T-cell (primary cell): Measurements from ENCODE around the gene RPS27L. TPM values are rescaled to one million over a fixed set of nuclear protein-coding genes. Genes with fewer than 3 reads are reported as not detected.

Experiments
- ATAC-seq, 4 experiments: fragments of 200-7000 bp in 3 of 4; fragments of 150-1000 bp in 1 of 4; cut with Tn5 transposase; replicated peaks in 1 of 4; 1 replicate in 3 of 4; 2 replicates in 1 of 4; pipeline ENCODE4 v1.10.0; 2021; ENCODE audit warnings: moderate library complexity in 3 of 4, mild to moderate bottlenecking in 2 of 4, moderate number of reproducible peaks in 1 of 4
- CTCF ChIA-PET, 2 donors: fragments of 300-600 bp; sonication (Branson Sonifier 250); formaldehyde crosslinking; loops; one replicate each; lab custom pipeline; 2022; ENCODE audit warnings: antibody characterized with exemption in 2 of 2; lab: Charles Lee
- POLR2A ChIA-PET, 2 donors: fragments of 300-600 bp; sonication (Branson Sonifier 250); formaldehyde crosslinking; loops; one replicate each; lab custom pipeline; 2022; ENCODE audit warnings: antibody characterized with exemption in 2 of 2; lab: Charles Lee
- DNase-seq, 35 experiments: peaks; one replicate each; pipeline versions ENCODE4 v3.0.0 to v3.0.0-alpha.2; 2013 to 2023
- H3K27ac ChIP-seq: one replicate; pipeline ENCODE4 v1.5.1; 2013; ENCODE audit warnings: low read length
- H3K27me3 ChIP-seq, 2 experiments: replicated peaks in 1 of 2; 1 replicate in 1 of 2; 2 replicates in 1 of 2; pipeline versions ENCODE4 v1.6.1 to v1.7.0; 2013; ENCODE audit warnings: low read length in 1 of 2, mixed read lengths in 1 of 2; ENCODE audit not compliant: control insufficient read depth in 2 of 2, insufficient read depth in 2 of 2; ENCODE audit errors: extremely low read depth in 1 of 2
- H3K36me3 ChIP-seq, 2 donors: 1 replicate in 1 of 2; 2 replicates in 1 of 2; pipeline versions ENCODE4 v1.6.1 to v1.7.0; 2013; ENCODE audit warnings: low read length in 1 of 2; ENCODE audit not compliant: control insufficient read depth in 2 of 2, insufficient read depth in 1 of 2; ENCODE audit errors: extremely low read depth in 1 of 2
- H3K4me1 ChIP-seq, 2 experiments: 1 replicate in 1 of 2; 2 replicates in 1 of 2; pipeline versions ENCODE4 v1.6.1 to v1.7.0; 2013; ENCODE audit warnings: low read length in 2 of 2, mixed read lengths in 1 of 2; ENCODE audit not compliant: insufficient read depth in 2 of 2, control insufficient read depth in 1 of 2; ENCODE audit errors: extremely low read depth in 1 of 2
- H3K4me3 ChIP-seq, 2 donors: 1 replicate in 1 of 2; 2 replicates in 1 of 2; pipeline versions ENCODE4 v1.5.1 to v1.7.0; 2013; ENCODE audit warnings: mild to moderate bottlenecking in 2 of 2, low read length in 1 of 2, moderate library complexity in 1 of 2; ENCODE audit not compliant: control insufficient read depth in 1 of 2; ENCODE audit errors: extremely low read depth in 1 of 2
- H3K9me3 ChIP-seq: 2 replicates; pipeline ENCODE4 v1.7.0; 2013
- H3K27ac Mint-ChIP-seq, 2 donors: one replicate each; pipeline ENCODE4 v1.8.0; 2020 to 2021; ENCODE audit warnings: mild to moderate bottlenecking in 2 of 2, mixed read lengths in 2 of 2
- H3K27me3 Mint-ChIP-seq, 2 donors: one replicate each; pipeline ENCODE4 v1.8.0; 2021 to 2022; ENCODE audit warnings: mixed read lengths in 2 of 2
- H3K36me3 Mint-ChIP-seq: one replicate; pipeline ENCODE4 v1.8.0; 2021; ENCODE audit warnings: mixed read lengths
- H3K4me1 Mint-ChIP-seq, 3 donors: one replicate each; pipeline ENCODE4 v1.8.0; 2020 to 2022; ENCODE audit warnings: mixed read lengths in 3 of 3, mild to moderate bottlenecking in 1 of 3
- H3K4me3 Mint-ChIP-seq, 3 donors: one replicate each; pipeline ENCODE4 v1.8.0; 2020 to 2022; ENCODE audit warnings: mild to moderate bottlenecking in 3 of 3, mixed read lengths in 3 of 3, moderate library complexity in 3 of 3
- H3K9me3 Mint-ChIP-seq, 3 donors: one replicate each; pipeline ENCODE4 v1.8.0; 2020 to 2022; ENCODE audit warnings: mixed read lengths in 3 of 3
- WGBS: methylation state at CpG from one replicate; pipeline ENCODE4 v1.1.5; 2013; ENCODE audit warnings: missing lambda C conversion rate; ENCODE audit not compliant: insufficient coverage; 5-methylcytosine and 5-hydroxymethylcytosine counted together
- total RNA-seq, 35 experiments: library from RNA in 6 of 35; stranded (reverse) in 6 of 35; fragments of 120-200 nt in 1 of 35; gene quantifications; one replicate each; pipeline versions ENCODE4 v1.2.1 to v1.2.4 and lab custom pipeline; 2013 to 2026

RPS27L gene
- 100 to 1,000 TPM in 3 of 5 donors, 10 to 100 TPM in 2; 48.3 to 123 (median 106) TPM for total RNA-seq
- 77.8 TPM for total RNA-seq (2013)
- total RNA-seq (lab: John Stamatoyannopoulos, UW): 17.2 to 86.9 (median 50.7) reads per million in 29 experiments

GRCh38 chr15:63157118-63157843 is at the start of gene RPS27L:
Gene RPS27L, minus strand, starts transcription at chr15:63157477. Its CDS starts 72 bp downstream, at chr15:63157405.
- ChIA-PET POLR2A (interaction anchor here (0.8 to 1.7 kb wide), 6 partner anchors 9 to 121 kb away, joined by 3 to 8 read pairs (median 3); no protein-coding TSS in a partner anchor), CTCF (interaction anchor here in 1 of 2 donors (0.6 to 1.7 kb wide), 6 partner anchors 26 to 121 kb away, joined by 3 to 6 read pairs (median 3); no protein-coding TSS in a partner anchor)
- peak within 1 kb of the TSS; percentile 99 for H3K27ac Mint-ChIP-seq
- H3K36me3 ChIP-seq: peaks cover 0 to 12% of the 10 kb centered on the region in 2 donors
- peak within 1 kb of the TSS; percentile 76 for H3K27ac ChIP-seq
- no peaks in the 10 kb centered on the region for H3K9me3 Mint-ChIP-seq
- WGBS: 0% methylated on average over 53 of the region's 60 CpGs
- peak within 1 kb of the TSS; percentile 85 to 92 for H3K4me3 ChIP-seq
- peak within 1 kb of the TSS; percentile 97 to 100 (median 100) for H3K4me3 Mint-ChIP-seq
- no peaks in the 10 kb centered on the region for H3K27me3 Mint-ChIP-seq
- H3K4me1 ChIP-seq: peaks cover 9 to 11% of the 10 kb centered on the region in 2 experiments
- DNase-seq (peak; percentile 73 to 91 (median 86)), ATAC-seq (peak; percentile 98 to 99 (median 98))
- no peaks in the 10 kb centered on the region for H3K27me3 ChIP-seq
- peaks cover 17 to 29% (median 22%) of the 10 kb centered on the region in 3 donors for H3K4me1 Mint-ChIP-seq
- H3K36me3 Mint-ChIP-seq: peaks cover 9% of the 10 kb centered on the region
- no peaks in the 10 kb centered on the region for H3K9me3 ChIP-seq

GRCh38 chr15:63206079-63206478 is 48.8 kb upstream of the RPS27L start:
- Histone ChIP-seq H3K27me3 (no peaks in the 10 kb centered on the region), H3K4me3 (no peak overlapping the region), H3K27ac (no peak overlapping the region), H3K4me1 (peaks cover 47 to 57% of the 10 kb centered on the region in 2 experiments), H3K36me3 (peaks cover 0 to 15% of the 10 kb centered on the region in 2 donors), H3K9me3 (no peaks in the 10 kb centered on the region)
- DNase-seq: no peak
- no CpG with 5 or more reads among the region's 2 CpGs for WGBS
- CTCF ChIA-PET: interaction anchor here in 1 of 2 donors (0.6 kb wide), 1 partner anchor 9 kb away, joined by 3 read pairs; no protein-coding TSS in a partner anchor
- Mint-ChIP-seq H3K27me3 (no peaks in the 10 kb centered on the region), H3K4me3 (no peak overlapping the region), H3K27ac (peak overlapping the region; percentile 0 to 40), H3K9me3 (no peaks in the 10 kb centered on the region), H3K36me3 (peaks cover 25% of the 10 kb centered on the region), H3K4me1 (peaks cover 84 to 91% (median 90%) of the 10 kb centered on the region in 3 donors)
- no peak for ATAC-seq
- POLR2A ChIA-PET: no interaction called here

GRCh38 chr15:63203451-63204090 is 46.3 kb upstream of the RPS27L start:
- Histone ChIP-seq H3K27me3 (no peaks in the 10 kb centered on the region), H3K4me1 (peaks cover 43 to 57% of the 10 kb centered on the region in 2 experiments), H3K36me3 (peaks cover 0 to 15% of the 10 kb centered on the region in 2 donors), H3K4me3 (no peak overlapping the region), H3K9me3 (no peaks in the 10 kb centered on the region), H3K27ac (peak overlapping the region; percentile 9)
- H3K9me3 Mint-ChIP-seq: no peaks in the 10 kb centered on the region
- DNase-seq (peak in 33 of 35 experiments; percentile 10 to 70 (median 49)), ATAC-seq (peak; percentile 78 to 91 (median 87))
- peak overlapping the region in 1 of 3 donors; percentile 29 for H3K4me3 Mint-ChIP-seq
- peak overlapping the region; percentile 60 to 62 for H3K27ac Mint-ChIP-seq
- H3K4me1 Mint-ChIP-seq: peaks cover 92 to 94% (median 93%) of the 10 kb centered on the region in 3 donors
- 0% methylated on average over 2 of the region's 9 CpGs for WGBS
- POLR2A ChIA-PET: interaction anchor here (0.5 to 3.0 kb wide), 6 partner anchors 9 to 300 kb away, joined by 3 to 42 read pairs (median 4); no protein-coding TSS in a partner anchor
- no peaks in the 10 kb centered on the region for H3K27me3 Mint-ChIP-seq
- H3K36me3 Mint-ChIP-seq: peaks cover 30% of the 10 kb centered on the region
- CTCF ChIA-PET: interaction anchor here in 1 of 2 donors (0.8 to 3.3 kb wide), 2 partner anchors 11 to 199 kb away, joined by 3 to 24 read pairs; no protein-coding TSS in a partner anchor

- Mint-ChIP-seq H3K27me3 (no peaks in the 10 kb centered on the region), H3K4me1 (peaks cover 92 to 94% (median 93%) of the 10 kb centered on the region in 3 donors), H3K9me3 (no peaks in the 10 kb centered on the region), H3K4me3 (peak overlapping the region in 1 of 3 donors; percentile 49), H3K27ac (peak overlapping the region; percentile 37 to 62), H3K36me3 (peaks cover 30% of the 10 kb centered on the region)
- ChIA-PET POLR2A (interaction anchor here (0.5 to 3.0 kb wide), 6 partner anchors 8 to 301 kb away, joined by 3 to 42 read pairs (median 4); no protein-coding TSS in a partner anchor), CTCF (interaction anchor here (0.8 to 3.3 kb wide), 3 partner anchors 10 to 200 kb away, joined by 3 to 24 read pairs (median 5); no protein-coding TSS in a partner anchor)
- Histone ChIP-seq H3K27me3 (no peaks in the 10 kb centered on the region), H3K36me3 (peaks cover 0 to 15% of the 10 kb centered on the region in 2 donors), H3K4me3 (no peak overlapping the region), H3K27ac (no peak overlapping the region), H3K9me3 (no peaks in the 10 kb centered on the region), H3K4me1 (peaks cover 44 to 58% of the 10 kb centered on the region in 2 experiments)
- 88% methylated on average over 2 of the region's 5 CpGs for WGBS
- ATAC-seq (no peak), DNase-seq (no peak)
These were observed 45.6 kb upstream of the RPS27L start for GRCh38 chr15:63202861-63203260.

- no CpG with 5 or more reads among the region's 5 CpGs for WGBS
These were observed 43.4 kb upstream of the RPS27L start for GRCh38 chr15:63200464-63201249.

More at GRCh38 chr15:63200464-63201249, 43.4 kb upstream of the RPS27L start:
- ChIA-PET POLR2A (interaction anchor here in 1 of 2 donors (0.8 to 1.1 kb wide), 2 partner anchors 10 to 27 kb away, joined by 3 to 6 read pairs; no protein-coding TSS in a partner anchor), CTCF (no interaction called here)
- H3K4me1 Mint-ChIP-seq: peaks cover 89 to 95% (median 92%) of the 10 kb centered on the region in 3 donors
- H3K4me1 ChIP-seq: peaks cover 62 to 73% of the 10 kb centered on the region in 2 experiments
- DNase-seq (no peak), ATAC-seq (no peak)
- H3K27me3 Mint-ChIP-seq: no peaks in the 10 kb centered on the region
- no peak overlapping the region for H3K4me3 ChIP-seq
- no peaks in the 10 kb centered on the region for H3K9me3 ChIP-seq
- H3K36me3 ChIP-seq: peaks cover 0 to 18% of the 10 kb centered on the region in 2 donors
- peaks cover 23% of the 10 kb centered on the region for H3K36me3 Mint-ChIP-seq
- H3K27me3 ChIP-seq: no peaks in the 10 kb centered on the region
- H3K27ac ChIP-seq: no peak overlapping the region
- H3K9me3 Mint-ChIP-seq: no peaks in the 10 kb centered on the region
- H3K4me3 Mint-ChIP-seq: peak overlapping the region in 2 of 3 donors; percentile 42 to 51
- H3K27ac Mint-ChIP-seq: peak overlapping the region; percentile 77
